Activated CD4-positive, alpha-beta T cell treated with anti-CD3 and anti-CD28 coated beads for 24 hours (primary cell): Measurements from ENCODE around the gene BLM.

Experiments used
- DNase-seq, 2 donors: peaks; one replicate each; pipeline ENCODE4 v3.0.0-alpha.2; 2020; ENCODE audit warnings: low read depth in 2 of 2

Gene BLM

DNA sequence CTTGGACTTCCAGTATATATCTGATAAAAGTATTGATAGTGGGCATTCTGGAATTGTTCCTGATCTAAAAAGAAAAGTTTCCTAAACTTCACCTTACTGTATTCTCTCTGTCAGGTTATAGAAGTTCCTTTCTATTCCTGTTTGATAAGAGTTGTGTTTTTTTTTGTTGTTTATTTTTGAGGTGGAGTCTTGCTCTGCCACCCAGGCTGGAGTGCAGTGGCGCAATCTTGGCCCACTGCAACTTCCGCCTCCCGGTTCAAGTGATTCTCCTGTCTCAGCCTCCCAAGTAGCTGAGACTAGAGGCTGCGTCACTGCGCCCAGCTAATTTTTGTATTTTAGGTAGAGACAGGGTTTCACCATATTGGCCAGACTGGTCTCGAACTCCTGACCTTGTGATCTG, 13.1 kb downstream of the BLM start:
- DNase-seq = no peak

DNA sequence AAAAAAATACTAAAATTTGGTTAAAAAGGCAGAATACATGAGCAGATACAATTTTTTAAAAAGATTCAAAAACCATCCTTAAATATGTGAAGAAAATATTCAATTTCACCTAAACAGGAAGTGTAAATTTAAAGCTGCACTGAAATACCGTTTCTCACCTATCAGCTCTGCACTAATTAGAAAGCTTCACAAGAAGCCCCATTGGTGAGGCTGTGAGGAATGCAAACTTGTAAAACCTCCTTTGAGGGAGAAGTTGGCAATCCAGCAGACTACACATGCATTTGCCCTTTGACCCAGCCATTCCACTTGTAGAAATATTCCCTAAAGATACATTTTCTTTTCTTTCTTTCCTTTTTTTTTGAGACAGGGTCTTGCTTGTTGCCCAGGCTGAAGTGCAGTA, 18.8 kb downstream of the BLM start:
- no peak for DNase-seq

DNA sequence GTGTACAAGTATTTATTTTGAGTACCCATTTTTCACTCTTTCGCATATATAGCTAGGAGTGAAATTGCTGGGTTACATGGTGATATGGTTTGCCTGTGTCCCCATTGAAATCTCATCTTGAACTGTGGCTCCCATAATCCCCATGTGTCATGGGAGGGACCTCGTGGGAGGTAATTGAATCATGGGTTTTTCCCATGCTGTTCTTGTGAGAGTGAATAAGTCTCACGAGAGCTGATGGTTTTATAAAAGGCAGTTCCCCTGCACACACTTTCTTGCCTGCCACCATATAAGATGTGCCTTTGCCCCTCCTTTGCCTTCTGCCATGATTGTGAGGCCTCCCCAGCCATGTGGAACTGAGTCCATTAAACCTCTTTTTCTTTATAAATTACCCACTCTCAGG, 23.4 kb downstream of the BLM start:
- DNase-seq = peak in 1 of 2 donors; percentile 14

DNA sequence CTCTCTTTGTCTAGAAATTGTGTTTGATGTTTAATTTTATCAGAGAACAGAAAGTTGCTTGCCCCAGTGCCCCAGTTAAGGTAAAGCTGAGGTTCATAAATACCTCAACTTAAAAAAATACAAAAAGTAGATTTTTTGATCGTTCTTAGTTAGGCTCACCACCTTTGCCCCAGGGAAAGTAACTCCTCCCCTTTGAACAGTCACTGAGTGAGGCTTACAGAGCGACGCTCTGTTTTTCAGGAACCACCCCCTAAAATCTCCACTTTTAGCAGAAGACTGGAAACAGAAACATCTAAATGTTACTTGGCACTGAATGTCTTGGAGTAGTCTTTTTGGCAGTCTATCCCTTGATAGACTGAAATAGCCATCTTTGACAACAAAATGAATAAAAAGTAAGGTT, 24.9 kb downstream of the BLM start:
- DNase-seq = no peak

DNA sequence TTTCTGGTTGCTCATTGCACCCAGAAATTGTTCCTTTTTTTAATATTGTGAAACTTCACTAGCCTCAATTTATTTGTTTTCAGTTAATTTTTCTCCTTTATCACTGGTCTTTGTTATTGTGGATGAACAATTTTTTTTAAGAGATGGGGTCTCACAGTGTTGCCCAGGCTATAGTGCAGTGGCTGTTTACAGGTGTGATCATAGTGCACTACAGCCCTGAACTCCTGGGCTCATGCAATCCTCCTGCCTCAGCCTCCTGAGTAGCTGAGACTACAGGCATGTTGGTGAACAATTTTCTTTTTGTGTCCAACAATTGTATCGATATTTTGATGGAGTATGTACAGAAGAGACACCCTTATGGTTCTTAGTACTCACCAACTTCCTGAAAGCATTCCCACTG, 26.3 kb downstream of the BLM start:
- no peak for DNase-seq

DNA sequence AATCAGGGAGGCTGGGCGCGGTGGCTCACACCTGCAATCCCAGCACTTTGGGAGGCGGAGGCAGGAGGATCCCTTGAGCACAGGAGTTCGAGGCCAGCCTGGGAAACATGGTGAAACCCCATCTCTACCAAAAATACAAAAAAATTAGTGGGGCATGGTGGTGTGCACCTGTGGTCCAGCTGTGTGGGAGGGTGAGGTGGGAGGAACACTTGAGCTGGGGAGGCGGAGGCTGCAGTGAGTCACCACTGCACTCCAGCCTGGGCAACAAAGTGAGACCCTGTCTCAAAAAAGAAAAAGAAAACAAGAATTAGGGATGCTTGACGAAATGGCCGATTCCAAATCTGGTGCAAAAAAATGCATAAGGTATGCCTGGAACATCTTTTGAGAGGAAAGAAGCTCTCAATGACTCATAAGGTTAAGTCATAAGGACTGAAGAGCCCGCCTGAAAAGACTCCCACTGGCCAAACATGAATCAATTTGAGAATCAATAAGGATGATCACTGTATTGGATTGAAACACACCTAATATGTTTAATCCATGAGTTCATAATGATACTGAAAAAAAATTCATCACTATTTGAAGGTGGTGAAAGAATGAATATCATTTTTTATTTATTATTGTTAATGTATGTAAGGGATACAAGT, 27.7 kb downstream of the BLM start:
- DNase-seq = no peak

DNA sequence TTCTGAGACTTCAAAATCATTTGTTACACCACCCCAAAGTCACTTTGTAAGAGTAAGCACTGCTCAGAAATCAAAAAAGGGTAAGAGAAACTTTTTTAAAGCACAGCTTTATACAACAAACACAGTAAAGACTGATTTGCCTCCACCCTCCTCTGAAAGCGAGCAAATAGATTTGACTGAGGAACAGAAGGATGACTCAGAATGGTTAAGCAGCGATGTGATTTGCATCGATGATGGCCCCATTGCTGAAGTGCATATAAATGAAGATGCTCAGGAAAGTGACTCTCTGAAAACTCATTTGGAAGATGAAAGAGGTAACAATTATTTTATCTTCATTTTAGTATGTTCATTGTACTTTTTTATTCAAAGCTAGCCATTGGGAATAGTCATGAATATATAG, 32.6 kb downstream of the BLM start:
- DNase-seq = no peak

DNA sequence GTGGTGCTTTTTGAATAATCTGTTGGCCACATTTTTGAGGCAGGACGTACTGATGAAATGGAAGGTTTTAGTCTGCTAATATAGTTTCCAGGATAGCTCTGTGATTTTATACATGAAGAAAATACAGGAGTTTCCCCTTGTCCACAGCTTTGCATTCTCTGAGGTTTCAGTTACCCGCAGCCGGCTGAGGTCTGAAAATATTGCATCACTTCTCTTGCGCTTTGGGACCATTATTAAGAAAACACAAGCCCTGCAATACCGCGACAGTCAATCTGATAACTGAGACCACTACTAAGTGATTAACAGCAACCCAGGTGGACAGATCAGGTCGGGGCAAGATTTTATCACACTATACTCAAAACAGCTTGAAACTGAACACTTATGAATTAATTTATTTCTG, 33.0 kb downstream of the BLM start:
- DNase-seq = peak in 1 of 2 donors; percentile 1

DNA sequence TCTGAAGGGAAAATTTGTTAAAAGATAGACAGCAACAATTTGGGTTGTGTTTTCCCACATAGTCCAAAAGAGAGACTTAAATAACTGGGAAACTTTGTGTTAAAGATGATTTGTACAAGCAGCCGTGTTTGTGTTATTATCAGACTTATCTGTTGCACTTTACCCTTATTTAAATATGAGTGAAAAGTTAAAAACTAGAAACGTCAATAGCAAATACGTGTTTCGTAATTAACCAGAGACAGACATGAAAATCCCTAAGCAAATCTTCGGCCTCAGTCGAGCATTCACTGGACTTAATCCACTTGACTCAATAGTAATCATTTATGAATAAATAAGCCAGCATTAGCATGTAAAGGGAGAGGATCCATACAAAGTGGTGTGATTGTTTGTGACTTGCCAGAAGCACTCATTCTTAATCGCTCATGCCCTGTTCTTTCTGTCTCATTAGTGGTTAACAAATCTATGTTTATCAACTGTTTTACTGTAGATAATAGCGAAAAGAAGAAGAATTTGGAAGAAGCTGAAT, 34.2 kb downstream of the BLM start:
- DNase-seq = no peak

DNA sequence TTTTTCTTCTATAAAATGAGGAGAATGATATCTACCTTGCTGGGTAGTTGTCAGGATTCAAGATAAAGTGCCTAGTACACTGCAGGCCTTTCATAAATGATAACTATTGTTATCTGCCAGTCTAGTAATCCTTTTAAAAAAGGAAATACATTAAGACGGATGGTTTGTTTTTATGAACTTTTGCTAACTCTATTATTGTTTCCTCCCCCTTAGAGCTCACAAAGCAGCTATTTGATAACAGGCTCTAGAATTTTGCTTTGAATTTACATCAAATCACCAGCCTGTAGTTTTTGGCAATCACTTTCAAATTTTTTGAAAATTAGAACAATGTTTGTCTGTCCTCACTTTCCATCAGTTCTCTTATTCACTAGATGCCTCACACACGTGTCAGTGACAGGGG, 39.8 kb downstream of the BLM start:
- DNase-seq = no peak

DNA sequence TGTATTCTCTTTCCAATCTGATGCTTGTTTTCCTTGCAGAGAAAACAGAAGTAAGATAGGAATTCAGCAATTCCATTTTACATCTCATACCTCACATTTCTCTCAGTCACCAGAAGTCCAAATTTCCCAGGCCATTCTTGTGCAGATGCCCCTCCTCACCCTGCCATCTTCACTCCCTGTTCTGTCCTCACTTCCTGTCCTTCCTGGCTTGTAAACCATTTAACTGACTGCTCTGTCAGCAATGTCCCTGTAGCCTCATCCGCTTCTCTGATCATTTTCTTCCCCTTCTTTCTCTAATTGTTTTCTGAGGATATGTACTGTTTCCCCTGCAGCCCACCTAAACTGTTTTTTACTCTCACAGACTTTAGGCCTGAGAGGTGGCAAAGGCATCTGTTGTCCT, 40.3 kb downstream of the BLM start:
- DNase-seq = no peak

DNA sequence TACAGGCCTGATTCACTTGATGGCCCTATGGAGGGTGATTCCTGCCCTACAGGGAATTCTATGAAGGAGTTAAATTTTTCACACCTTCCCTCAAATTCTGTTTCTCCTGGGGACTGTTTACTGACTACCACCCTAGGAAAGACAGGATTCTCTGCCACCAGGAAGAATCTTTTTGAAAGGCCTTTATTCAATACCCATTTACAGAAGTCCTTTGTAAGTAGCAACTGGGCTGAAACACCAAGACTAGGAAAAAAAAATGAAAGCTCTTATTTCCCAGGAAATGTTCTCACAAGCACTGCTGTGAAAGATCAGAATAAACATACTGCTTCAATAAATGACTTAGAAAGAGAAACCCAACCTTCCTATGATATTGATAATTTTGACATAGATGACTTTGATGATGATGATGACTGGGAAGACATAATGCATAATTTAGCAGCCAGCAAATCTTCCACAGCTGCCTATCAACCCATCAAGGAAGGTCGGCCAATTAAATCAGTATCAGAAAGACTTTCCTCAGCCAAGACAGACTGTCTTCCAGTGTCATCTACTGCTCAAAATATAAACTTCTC, 43.6 kb downstream of the BLM start:
- DNase-seq = no peak

DNA sequence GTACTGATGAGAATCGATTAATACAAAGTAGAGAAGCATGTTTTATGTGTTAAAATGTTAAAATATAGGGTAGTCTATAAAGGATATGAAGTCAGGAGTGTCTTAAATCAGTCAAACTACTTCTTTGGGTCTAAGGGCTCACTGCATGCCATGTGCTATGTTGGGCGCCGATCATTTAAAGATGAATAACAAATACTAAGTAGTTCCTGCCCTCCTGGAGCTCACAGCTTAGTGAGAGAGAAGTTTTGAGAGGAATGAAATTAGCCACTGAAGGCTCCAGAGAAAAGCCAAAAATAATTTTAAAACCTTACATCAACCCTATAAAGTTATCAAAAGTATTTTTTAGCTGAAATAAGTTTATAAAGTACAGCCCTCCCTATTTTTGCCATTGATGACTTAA, 44.5 kb downstream of the BLM start:
- no peak for DNase-seq

DNA sequence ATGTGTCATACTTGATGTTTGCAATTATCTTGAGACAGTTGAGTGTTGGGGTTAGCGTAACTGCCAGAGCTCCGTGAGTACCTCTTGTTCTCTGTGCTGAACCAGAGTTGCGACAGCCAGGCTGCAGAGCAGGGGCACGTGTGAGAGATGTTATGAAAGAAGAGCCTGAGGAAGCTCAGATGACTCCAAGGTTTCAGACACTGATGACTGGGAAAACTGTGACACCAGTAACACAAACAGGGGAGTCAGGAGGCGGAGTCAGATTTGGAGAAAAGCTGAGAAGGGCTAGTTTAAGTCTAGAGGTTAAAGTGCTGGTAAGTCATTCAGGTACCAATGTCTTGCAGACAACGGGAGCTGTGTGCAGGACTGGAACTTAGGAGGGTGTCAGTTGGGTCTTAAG, 45.0 kb downstream of the BLM start:
- DNase-seq = no peak

DNA sequence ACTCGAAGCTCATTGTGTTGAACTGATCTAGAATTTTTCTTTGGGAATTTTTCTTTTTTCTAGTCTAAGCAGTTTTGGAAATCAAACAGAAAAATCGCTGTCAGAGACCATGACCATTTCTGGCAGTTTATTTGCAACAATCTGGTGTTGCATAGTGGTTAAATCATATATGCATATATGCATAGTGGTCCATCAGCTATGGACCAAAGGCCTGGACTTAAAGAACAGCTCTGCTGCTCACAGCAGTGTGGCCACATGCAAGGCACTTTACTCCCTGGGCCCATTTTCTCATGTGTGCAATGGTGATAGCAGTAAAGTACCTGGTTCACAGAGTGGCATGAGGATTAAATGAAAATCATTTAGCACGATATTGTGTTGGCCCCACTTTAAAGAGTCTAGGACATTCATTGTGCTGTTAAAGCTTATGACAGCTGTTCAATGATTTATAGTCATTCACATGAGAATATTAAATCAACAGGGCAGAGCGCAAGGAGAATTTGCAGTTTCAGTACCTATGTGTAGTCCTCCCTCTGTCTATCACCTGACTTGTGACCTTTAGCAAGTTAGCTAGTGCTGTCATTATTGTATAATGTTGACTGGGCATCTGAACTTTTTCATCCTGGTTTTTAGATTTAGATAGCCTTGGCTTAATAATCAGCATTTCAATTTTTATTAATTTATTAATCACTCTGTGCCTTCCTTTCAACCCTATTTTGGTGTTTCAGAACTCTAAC, 46.4 kb downstream of the BLM start:
- DNase-seq = no peak

DNA sequence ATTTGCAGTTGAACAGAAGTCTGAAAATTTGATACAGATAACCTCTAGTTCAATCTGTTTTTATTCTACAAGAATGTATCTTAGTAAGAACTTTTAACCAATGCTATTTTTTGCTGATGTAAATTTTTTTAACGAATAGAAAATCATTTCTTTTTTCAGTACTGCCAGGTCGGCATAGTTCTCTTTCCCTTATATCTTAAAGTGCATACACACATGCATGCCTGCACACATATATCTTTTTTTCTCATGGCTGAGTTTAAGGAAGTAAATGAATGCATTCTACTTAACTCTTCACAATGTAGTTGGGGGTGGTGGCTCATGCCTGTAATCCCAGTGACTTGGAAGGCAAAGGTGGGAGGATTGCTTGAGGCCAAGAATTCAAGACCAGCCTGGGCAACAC, 48.4 kb downstream of the BLM start:
- DNase-seq = no peak

DNA sequence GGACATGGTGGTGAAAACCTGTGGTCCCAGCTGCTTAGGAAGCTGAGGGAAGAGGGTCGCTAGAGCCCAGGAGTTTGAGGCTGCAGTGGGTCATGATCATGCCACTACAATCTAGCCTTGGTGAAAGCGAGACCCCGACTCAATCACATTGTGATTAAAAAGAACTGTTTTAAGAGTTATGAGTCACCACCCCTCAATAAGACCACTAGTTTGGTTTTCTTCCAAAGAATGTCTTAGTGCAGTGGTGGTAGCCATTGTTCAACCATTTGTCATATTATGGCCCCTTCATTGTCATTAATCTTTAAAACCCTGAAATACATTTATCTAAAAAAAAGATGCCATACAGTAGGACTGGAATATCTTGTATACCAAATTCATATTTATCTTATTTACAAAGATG, 48.8 kb downstream of the BLM start:
- no peak for DNase-seq

DNA sequence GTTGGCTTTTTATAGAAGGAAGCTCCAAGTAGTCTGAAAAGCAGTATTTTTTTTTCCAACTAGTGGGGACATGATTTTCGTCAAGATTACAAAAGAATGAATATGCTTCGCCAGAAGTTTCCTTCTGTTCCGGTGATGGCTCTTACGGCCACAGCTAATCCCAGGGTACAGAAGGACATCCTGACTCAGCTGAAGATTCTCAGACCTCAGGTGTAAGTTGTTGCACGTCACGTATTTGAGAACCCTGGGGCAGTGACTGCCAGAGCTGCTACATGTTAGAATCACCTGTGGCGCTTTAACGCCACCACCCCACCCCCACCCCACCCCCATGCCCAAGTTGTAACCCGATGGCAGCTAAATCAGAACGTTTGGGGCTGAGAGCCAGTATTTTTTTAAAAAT, 52.2 kb downstream of the BLM start:
- DNase-seq = no peak

DNA sequence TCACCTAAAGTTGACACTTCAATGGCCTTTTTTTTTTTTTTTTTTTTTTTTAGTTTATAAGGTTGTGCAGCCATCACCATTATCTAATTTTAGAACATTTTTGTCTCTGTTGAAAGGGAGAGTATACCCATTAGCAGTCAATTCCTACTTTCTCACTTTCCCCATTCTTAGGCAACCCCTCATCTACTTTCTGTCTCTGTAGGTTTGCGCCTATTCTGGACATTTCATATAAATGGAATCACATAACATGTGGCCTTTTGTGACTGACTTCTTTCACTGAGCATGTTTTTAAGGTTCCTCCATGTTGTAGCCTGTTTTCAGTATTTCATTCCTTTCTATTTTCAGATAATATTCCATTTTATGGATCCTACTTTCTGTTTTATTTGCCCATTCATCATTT, 56.3 kb downstream of the BLM start:
- no peak for DNase-seq

DNA sequence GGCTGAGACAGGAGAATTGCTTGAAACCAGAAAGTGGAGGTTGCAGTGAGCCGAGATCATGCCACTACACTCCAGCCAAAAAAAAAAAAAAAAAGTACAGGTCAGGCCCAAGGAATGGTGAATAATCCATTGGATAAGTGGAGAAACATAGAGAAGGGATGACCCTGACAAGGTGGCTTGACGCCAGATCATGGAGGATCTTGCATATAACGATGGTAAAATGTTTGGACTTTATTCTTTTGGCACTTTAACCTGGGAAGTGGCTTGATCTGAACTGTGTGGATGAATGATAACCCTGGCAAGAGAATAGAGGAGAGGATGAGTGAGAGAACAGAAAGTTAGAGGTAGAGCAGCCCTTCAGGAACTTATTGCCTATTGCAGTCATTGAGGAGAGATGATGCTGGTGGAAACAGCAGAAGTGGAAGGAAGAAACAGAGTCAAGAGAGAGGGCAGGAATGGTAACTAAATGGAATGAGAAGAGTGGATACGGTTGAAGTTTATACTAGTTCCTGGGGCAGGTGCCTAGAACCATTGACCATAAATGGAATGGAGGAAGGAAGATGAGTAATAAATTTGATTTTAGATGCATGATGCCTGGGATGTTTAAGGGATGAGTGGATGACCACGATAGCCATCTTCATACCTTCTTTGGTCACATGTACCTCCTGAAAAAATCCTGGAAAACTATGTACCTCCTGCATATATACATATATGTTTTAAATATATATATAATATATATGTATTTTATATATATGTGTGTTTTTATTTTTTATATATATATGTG, 57.8 kb downstream of the BLM start:
- DNase-seq = no peak

DNA sequence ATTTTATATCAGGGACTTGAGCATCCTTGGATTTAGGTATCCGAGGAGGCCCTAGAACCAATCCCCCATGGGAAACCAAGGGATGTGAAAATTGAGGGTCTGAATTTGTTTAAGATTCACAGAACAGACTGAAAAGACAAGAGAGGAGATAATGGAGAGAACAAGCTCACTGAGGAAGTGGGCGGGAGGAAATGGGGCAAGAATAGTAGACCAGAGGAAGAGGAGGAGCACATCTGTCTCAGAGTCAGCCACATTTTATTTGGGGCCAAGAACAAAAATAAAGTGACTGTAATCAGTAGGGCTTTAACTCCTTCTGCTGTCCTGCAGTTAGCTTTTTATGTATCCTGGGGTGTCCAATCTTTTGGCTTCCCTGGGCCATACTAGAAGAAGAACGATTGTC, 63.8 kb downstream of the BLM start:
- DNase-seq = no peak

DNA sequence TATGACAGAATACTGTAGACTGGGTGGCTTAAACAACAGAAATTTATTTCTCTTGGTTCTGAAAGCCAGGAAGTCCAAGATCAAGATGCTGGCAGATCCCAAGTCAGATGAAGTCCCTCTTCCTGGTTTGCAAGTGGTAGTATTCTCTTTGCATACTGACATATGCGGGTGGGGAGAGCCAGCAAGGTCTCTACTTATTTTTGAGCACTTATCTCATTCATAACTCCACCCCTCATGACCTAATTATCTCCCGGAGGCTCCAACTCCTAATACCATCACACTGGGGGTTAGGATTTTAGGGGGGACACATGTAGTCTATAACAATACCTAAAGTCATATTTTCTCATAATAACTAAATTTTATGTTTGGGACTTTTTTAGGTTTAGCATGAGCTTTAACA, 65.3 kb downstream of the BLM start:
- no peak for DNase-seq

DNA sequence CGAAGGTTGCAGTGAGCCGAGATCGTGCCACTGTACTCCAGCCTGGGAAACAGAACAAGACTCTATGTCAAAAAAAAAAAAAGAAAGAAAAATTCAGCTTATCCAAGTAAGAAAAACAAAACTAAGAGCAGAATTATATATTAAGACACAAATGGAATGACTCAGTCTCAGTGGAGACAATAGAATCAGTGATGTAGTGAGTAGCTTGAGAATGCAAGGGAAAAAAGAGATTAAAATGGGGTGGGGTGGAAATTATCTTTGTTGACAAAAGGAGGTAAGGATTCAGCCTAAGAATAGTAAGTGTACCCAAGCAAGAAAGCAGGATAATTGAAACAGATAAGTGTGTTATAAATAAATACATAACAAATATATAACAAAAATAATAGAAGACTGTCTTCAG, 70.7 kb downstream of the BLM start:
- no peak for DNase-seq
